ENCODE data around the gene SMARCC1.

DNA sequence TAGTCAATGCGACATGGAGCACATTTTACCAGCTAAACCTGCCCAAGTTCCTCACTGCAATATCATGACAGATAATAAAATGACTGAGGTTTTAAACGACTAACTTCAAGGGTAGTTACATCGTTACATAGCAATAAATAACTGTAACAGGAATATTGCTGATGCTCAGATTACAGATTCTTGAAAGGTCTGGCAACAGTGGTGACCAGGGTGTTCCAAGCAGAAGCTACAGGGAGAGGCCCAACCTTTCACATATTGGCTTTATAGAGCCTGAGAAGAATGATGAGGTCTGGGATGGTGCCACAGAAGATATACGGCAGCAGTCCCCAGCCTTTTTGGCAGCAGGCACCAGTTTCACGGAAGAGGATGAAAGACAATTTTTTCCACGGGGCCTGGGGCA, 151.9 kb downstream of the SMARCC1 start:
- TF ChIP-seq, protein P1, sequence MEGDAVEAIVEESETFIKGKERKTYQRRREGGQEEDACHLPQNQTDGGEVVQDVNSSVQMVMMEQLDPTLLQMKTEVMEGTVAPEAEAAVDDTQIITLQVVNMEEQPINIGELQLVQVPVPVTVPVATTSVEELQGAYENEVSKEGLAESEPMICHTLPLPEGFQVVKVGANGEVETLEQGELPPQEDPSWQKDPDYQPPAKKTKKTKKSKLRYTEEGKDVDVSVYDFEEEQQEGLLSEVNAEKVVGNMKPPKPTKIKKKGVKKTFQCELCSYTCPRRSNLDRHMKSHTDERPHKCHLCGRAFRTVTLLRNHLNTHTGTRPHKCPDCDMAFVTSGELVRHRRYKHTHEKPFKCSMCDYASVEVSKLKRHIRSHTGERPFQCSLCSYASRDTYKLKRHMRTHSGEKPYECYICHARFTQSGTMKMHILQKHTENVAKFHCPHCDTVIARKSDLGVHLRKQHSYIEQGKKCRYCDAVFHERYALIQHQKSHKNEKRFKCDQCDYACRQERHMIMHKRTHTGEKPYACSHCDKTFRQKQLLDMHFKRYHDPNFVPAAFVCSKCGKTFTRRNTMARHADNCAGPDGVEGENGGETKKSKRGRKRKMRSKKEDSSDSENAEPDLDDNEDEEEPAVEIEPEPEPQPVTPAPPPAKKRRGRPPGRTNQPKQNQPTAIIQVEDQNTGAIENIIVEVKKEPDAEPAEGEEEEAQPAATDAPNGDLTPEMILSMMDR (IDR thresholded peaks at IDR 0.05; ENCODE audit: insufficient read depth, low read depth, low read length) = no peak
- no peak for TF ChIP-seq EZH2 (IDR thresholded peaks at IDR 0.05; ENCODE audit: insufficient read depth, low read length)
